Lower leg skin (tissue), 3 donors: Measurements from ENCODE around the gene ARL6IP6.
"Not testable (repeated sequence)": the region's sequence is repeated elsewhere in the genome, so short reads cannot be mapped to it uniquely, and the experiment has no call there.

ENCODE experiments used
- POLR2A ChIP-seq, 2 donors: fragments of 450-650 bp; IDR thresholded peaks; one replicate each; pipeline ENCODE4 v1.6.1; 2016 to 2017; ENCODE audit warnings: antibody characterized with exemption in 2 of 2, mild to moderate bottlenecking in 1 of 2, moderate library complexity in 1 of 2
- TF ChIP-seq, protein P1 (sequence below), 3 donors: fragments of 450-650 bp; IDR thresholded peaks; one replicate each; pipeline ENCODE4 v1.5.1; 2016; ENCODE audit warnings: antibody characterized with exemption in 3 of 3, mild to moderate bottlenecking in 3 of 3, moderate library complexity in 2 of 3

DNA sequence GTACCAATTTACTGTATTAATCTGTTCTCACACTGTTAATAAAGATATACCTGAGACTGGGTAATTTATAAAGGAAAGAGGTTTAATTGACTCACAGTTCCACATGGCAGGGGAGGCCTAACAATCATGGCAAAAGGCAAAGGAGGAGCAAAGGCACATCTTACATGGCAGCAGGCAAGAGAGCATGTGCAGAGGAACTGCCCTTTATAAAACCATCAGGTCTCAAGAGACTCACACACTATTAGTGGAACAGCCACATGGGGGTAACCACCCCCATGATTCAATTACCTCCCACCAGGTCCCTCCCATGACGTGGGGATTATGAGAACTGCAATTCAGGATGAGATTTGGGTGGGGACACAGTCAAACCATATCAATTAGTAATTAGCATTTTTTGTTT is 21.3 kb downstream of the ARL6IP6 start:
- TF ChIP-seq, protein P1, sequence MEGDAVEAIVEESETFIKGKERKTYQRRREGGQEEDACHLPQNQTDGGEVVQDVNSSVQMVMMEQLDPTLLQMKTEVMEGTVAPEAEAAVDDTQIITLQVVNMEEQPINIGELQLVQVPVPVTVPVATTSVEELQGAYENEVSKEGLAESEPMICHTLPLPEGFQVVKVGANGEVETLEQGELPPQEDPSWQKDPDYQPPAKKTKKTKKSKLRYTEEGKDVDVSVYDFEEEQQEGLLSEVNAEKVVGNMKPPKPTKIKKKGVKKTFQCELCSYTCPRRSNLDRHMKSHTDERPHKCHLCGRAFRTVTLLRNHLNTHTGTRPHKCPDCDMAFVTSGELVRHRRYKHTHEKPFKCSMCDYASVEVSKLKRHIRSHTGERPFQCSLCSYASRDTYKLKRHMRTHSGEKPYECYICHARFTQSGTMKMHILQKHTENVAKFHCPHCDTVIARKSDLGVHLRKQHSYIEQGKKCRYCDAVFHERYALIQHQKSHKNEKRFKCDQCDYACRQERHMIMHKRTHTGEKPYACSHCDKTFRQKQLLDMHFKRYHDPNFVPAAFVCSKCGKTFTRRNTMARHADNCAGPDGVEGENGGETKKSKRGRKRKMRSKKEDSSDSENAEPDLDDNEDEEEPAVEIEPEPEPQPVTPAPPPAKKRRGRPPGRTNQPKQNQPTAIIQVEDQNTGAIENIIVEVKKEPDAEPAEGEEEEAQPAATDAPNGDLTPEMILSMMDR (IDR thresholded peaks at IDR 0.05) = not testable (repeated sequence)
- not testable (repeated sequence) for TF ChIP-seq POLR2A (IDR thresholded peaks at IDR 0.05)
